Left lung (tissue), 10 donors: Measurements from ENCODE around the gene TMEM184B. TPM values are rescaled to one million over a fixed set of nuclear protein-coding genes. Genes with fewer than 3 reads are reported as not detected.
"Not testable (repeated sequence)": the region's sequence is repeated elsewhere in the genome, so short reads cannot be mapped to it uniquely, and the experiment has no call there.

Source experiments
- ATAC-seq: fragments of 200-7000 bp; cut with Tn5 transposase; one replicate; pipeline ENCODE4 v1.9.1; 2020; ENCODE audit warnings: moderate library complexity
- DNase-seq, 4 donors: peaks; one replicate each; pipeline ENCODE4 v3.0.0-alpha.2; 2013 to 2020
- H3K27ac ChIP-seq, 2 donors: fragments of 200-600 bp; sonication (generic) in 1 of 2; one replicate each; pipeline versions ENCODE4 v1.5.0 to v1.8.0; 2020 to 2021
- H3K27me3 ChIP-seq, 2 donors: fragments of 200-600 bp; sonication (generic) in 1 of 2; one replicate each; pipeline versions ENCODE4 v1.5.0 to v1.8.0; 2020 to 2021
- H3K36me3 ChIP-seq, 2 donors: fragments of 200-600 bp; sonication (generic) in 1 of 2; one replicate each; pipeline versions ENCODE4 v1.5.0 to v1.8.0; 2020 to 2021
- H3K4me1 ChIP-seq, 2 donors: fragments of 200-600 bp; one replicate each; pipeline ENCODE4 v1.8.0; 2021
- H3K4me3 ChIP-seq, 2 donors: fragments of 200-600 bp; sonication (generic) in 1 of 2; one replicate each; pipeline versions ENCODE4 v1.5.0 to v1.8.0; 2020 to 2021; ENCODE audit warnings: mild to moderate bottlenecking in 1 of 2
- H3K9me3 ChIP-seq, 2 donors: fragments of 200-600 bp; sonication (generic) in 1 of 2; one replicate each; pipeline versions ENCODE4 v1.5.0 to v1.8.0; 2020 to 2021
- intact Hi-C, 2 donors: fragments of 100-400 bp; cut with DNase I; formaldehyde crosslinking; loops; one replicate each; pipeline versions ENCODE4 v1.11.2 to v1.14.2; 2022
- polyA plus RNA-seq, 6 donors: library from polyadenylated mRNA; unstranded; fragments of 120-200 nt; gene quantifications; one replicate each; pipeline ENCODE4 v1.2.1, GENCODE V29; 2013; ENCODE audit not compliant: insufficient read length in 6 of 6
- total RNA-seq, 2 donors: library from RNA; stranded (reverse); fragmentation: NEBNext Ultra II Directional; extraction: Animal tissue kit (Norgen Biotek cat#: 25700); gene quantifications; one replicate each; pipeline ENCODE4 v1.2.1, GENCODE V29; 2021
- TF ChIP-seq, protein P1 (sequence below), 2 donors: fragments of 200-600 bp; sonication (generic) in 1 of 2; IDR thresholded peaks; one replicate each; pipeline versions ENCODE4 v1.5.0 to v1.8.0; 2021; ENCODE audit warnings: antibody characterized with exemption in 2 of 2
- donor health status: DM: no; HTN: yes; CAD: no.
- donor health status: DM: no; HTN: no; CAD: no.

TMEM184B gene
- total and polyA plus RNA-seq, 8 donors, result 33.7 to 98.3 (median 39.8) TPM

DNA sequence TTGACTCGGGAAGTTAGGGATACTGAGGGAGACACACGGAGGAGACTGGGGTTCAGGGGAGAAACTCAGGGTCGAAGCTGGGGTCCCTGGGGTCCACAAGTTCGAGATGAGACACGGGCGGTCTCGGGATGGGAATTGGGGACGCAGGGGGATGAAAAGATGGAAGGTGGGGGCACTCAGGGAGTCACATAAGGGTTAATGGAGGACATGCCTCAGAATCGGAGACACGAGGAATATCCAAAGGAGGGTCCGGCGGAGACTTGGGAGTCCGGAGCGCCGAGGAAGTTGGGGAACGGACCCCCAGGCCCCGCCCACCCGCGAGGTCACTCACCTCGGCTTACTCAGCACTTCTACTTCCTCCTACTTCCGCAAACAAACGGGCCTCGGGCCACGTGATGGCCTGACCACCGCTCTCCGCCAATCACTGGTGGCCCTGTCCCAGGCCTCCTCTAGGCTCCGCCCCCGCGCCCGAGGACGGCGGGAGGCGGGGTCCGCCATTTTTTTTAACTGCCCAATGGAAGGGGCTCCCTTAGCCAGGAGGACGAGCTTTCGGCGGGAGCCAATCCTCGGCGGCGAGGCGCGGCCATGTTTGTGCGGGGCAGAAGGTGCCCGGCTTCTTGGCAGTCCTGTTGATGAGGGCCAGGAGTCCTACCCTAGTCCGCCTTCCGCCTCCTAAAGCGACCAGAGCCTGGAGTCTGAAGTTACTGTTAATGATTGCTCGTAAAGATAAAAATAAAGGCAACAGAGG, 91.2 kb downstream of the TMEM184B start, which contains the start of gene PLA2G6:
TSS of gene PLA2G6 (minus strand) at position 378 of the 748 bp plus-strand sequence. CDS start 12,404 bp downstream, outside the sequence.
- Histone ChIP-seq H3K36me3 (no peaks in the 10 kb centered on the region), H3K4me1 (peaks cover 22 to 45% of the 10 kb centered on the region in 2 donors), H3K27me3 (no peaks in the 10 kb centered on the region), H3K27ac (peak within 1 kb of the TSS; percentile 86 to 90), H3K9me3 (no peaks in the 10 kb centered on the region), H3K4me3 (peak within 1 kb of the TSS; percentile 56 to 62)
- intact Hi-C loops, result no loop called here
- peak; percentile 93 for ATAC-seq
- TF ChIP-seq, protein P1, sequence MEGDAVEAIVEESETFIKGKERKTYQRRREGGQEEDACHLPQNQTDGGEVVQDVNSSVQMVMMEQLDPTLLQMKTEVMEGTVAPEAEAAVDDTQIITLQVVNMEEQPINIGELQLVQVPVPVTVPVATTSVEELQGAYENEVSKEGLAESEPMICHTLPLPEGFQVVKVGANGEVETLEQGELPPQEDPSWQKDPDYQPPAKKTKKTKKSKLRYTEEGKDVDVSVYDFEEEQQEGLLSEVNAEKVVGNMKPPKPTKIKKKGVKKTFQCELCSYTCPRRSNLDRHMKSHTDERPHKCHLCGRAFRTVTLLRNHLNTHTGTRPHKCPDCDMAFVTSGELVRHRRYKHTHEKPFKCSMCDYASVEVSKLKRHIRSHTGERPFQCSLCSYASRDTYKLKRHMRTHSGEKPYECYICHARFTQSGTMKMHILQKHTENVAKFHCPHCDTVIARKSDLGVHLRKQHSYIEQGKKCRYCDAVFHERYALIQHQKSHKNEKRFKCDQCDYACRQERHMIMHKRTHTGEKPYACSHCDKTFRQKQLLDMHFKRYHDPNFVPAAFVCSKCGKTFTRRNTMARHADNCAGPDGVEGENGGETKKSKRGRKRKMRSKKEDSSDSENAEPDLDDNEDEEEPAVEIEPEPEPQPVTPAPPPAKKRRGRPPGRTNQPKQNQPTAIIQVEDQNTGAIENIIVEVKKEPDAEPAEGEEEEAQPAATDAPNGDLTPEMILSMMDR (IDR thresholded peaks at IDR 0.05), result no peak
- peak; percentile 97 to 100 (median 99) for DNase-seq

DNA sequence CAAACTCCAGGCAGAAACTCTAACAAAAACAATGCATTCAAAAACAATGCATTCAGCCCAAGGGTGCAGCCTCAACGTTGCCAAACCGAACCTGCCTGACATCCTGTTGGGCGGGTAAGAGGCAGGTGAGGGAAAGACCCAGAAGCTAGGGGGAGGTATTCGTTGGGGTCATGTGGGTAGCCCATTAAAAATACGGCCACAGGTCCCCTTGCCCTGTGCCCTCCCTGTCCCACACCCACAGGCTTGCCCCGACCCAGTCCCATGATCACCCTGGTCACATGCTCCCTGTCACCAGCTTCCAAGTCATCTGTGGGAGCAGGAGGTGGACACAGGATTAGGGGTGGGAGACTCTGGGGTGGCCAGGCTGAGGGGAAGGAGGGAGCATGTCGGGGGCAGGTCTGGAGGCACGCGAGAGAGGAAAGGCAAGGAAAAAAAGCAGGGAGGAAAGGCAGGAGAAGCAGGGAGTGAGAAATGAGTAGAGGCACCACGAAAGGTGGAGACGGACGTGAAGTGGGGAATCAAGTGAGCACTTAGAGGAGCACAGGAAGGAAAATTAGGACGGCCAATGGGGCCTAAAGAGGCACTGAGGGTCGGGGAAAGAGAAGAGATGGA, 91.9 kb downstream of the TMEM184B start:
- DNase-seq (peak in 2 of 4 donors; percentile 83 to 86), ATAC-seq (peak; percentile 58)
- Histone ChIP-seq H3K27me3 (no peaks in the 10 kb centered on the region), H3K36me3 (no peaks in the 10 kb centered on the region), H3K27ac (peak overlapping the region; percentile 86 to 90), H3K4me1 (peaks cover 25 to 52% of the 10 kb centered on the region in 2 donors), H3K9me3 (no peaks in the 10 kb centered on the region), H3K4me3 (peak overlapping the region; percentile 56 to 62)
- intact Hi-C loops, result no loop called here
- TF ChIP-seq, protein P1 (IDR thresholded peaks at IDR 0.05), result no peak

DNA sequence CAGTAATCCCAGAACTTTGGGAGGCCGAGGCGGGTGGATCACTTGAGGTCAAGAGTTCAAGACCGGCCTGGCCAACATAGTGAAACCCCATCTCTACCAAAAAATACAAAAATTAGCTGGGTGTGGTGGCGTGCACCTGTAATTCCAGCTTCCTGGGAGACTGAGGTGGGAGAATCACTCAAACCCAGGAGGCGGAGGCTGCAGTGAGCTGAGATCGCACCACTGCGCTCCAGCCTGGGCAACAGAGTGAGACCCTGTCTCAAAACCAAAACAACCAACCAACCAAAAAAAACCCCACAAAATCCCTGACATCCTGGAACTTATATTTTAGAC, 94.2 kb downstream of the TMEM184B start:
- DNase-seq, intact Hi-C loops, H3K4me3 ChIP-seq, ATAC-seq, H3K36me3 ChIP-seq, H3K27me3 ChIP-seq, H3K9me3 ChIP-seq: not testable (repeated sequence)
- Histone ChIP-seq H3K4me1 (peaks cover 27 to 61% of the 10 kb centered on the region in 2 donors), H3K27ac (peak overlapping the region; percentile 63 to 70)

DNA sequence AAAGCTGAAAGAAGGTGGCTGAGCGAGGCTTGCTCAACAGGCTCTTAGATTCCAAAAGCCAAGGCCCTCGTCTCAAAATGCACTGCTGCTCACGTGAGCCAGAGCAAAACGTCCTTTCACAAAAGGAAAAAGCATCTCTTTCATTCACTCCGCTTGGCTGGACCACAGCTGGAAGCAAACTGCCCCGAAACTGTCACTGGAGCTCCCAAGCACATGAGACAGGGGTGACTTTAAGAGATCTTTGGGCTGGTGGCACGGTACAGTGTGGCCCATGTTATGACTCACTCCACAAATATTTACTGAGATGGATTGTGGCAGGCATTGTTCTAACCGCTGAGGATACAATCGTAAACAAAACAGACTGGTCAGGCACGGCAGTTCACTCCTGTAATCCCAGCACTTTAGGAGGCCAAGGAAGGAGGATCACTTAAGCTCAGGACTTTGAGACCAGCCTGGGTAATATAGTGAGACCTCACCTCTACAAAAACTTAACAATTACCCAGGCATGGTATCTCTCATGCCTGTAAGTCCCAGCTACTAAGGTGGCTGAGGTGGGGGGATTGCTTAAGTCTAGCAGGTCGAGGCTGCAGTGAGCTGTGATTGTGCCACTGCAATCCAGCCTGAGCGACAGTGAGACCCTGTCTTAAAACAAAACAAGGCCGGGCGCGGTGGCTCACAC, 94.7 kb downstream of the TMEM184B start:
- intact Hi-C loops, result no loop called here
- ATAC-seq (peak; percentile 11), DNase-seq (peak in 1 of 4 donors; percentile 65)
- Histone ChIP-seq H3K4me1 (peaks cover 27 to 66% of the 10 kb centered on the region in 2 donors), H3K4me3 (no peak overlapping the region), H3K9me3 (no peaks in the 10 kb centered on the region), H3K27ac (peak overlapping the region; percentile 63 to 70), H3K36me3 (no peaks in the 10 kb centered on the region), H3K27me3 (no peaks in the 10 kb centered on the region)
- TF ChIP-seq, protein P1 (IDR thresholded peaks at IDR 0.05), result no peak

DNA sequence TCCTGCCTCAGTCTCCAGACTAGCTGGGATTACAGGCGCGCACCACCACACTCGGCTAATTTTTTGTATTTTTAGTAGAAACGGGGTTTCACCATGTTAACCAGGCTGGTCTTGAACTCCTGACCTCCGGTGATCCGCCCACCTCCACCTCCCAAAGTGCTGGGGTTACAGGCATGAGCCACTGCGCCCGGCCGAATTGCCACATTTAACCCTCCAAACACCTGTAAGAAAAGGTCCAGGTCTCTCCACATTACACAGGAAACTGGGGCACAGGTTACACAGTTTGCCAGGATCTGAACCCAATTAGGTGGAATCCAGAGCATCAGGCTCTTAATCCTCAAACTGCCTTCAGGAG, 95.3 kb downstream of the TMEM184B start:
- H3K4me3 ChIP-seq, H3K36me3 ChIP-seq, DNase-seq, H3K9me3 ChIP-seq, ATAC-seq, H3K27me3 ChIP-seq, intact Hi-C loops: not testable (repeated sequence)
- Histone ChIP-seq H3K4me1 (peaks cover 32 to 71% of the 10 kb centered on the region in 2 donors), H3K27ac (peak overlapping the region; percentile 63 to 70)

DNA sequence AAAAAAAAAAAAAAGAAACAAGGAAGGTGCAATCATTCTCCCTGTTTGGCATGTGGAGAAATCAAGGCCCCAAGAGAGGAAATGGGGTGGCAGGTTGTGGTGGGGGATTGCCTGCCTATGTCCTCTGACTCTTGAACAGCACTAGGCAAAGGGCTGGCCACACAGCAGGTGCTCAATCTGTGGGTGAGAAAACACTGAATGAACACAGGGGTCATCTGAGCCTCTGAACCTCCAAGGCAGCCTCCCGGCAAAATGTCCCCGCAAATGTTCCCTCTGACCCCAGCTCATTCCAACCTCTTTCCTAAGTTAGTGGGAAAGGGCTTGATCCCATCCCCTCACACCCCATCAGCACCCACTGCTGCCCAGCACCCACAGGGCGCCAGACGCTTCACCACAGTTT, 95.8 kb downstream of the TMEM184B start:
- H3K36me3 ChIP-seq, result no peaks in the 10 kb centered on the region
- H3K27ac ChIP-seq, result peak overlapping the region in 1 of 2 donors; percentile 70
- intact Hi-C loops, result no loop called here
- TF ChIP-seq, protein P1 (IDR thresholded peaks at IDR 0.05), result no peak
- DNase-seq, result no peak
- H3K27me3 ChIP-seq, result no peaks in the 10 kb centered on the region
- no peak overlapping the region for H3K4me3 ChIP-seq
- peaks cover 33 to 72% of the 10 kb centered on the region in 2 donors for H3K4me1 ChIP-seq
- no peak for ATAC-seq
- H3K9me3 ChIP-seq, result no peaks in the 10 kb centered on the region
